ENCODE data around the gene WRAP53.

DNA sequence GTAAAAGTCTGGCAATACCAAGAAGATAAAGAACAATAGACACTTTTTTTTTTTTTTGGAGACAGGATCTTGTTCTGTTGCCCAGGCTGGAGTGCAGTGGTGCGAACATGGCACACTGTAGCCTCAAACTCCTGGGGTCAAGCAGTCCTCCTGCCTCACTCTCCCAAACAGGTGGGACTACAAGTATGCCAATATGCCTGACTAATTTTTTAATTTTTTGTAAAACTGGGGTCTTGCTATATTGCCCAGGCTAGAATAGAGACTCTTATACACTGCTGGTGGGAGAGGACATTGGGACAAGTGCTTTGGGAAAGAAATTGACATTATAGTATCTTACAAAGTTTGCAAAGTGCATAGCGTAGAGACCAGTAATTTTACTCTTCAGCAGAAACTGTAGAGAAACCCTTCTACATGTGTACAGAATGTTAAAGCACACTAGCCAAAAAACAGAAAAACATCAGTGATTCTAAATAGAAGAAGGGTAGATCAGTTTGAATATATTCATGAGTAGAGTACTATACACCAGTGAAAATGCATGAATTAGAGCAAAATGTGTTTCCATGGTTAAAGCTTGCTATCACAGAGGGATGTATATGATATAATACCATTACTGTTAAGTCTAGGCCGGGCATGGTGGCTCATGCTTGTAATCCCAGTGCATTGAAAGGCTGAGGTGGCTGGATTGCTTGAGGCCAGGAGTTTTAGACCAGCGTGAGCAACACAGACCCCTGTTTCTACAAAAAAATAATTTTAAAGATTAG, 9.7 kb downstream of the WRAP53 start:
- TF ChIP-seq, protein P1, sequence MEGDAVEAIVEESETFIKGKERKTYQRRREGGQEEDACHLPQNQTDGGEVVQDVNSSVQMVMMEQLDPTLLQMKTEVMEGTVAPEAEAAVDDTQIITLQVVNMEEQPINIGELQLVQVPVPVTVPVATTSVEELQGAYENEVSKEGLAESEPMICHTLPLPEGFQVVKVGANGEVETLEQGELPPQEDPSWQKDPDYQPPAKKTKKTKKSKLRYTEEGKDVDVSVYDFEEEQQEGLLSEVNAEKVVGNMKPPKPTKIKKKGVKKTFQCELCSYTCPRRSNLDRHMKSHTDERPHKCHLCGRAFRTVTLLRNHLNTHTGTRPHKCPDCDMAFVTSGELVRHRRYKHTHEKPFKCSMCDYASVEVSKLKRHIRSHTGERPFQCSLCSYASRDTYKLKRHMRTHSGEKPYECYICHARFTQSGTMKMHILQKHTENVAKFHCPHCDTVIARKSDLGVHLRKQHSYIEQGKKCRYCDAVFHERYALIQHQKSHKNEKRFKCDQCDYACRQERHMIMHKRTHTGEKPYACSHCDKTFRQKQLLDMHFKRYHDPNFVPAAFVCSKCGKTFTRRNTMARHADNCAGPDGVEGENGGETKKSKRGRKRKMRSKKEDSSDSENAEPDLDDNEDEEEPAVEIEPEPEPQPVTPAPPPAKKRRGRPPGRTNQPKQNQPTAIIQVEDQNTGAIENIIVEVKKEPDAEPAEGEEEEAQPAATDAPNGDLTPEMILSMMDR (IDR thresholded peaks at IDR 0.05): no peak
- TF ChIP-seq POLR2A (IDR thresholded peaks at IDR 0.05): no peak
